ENCODE measurements around the gene SGCA. TPM values are rescaled to one million over a fixed set of nuclear protein-coding genes. Genes with fewer than 3 reads are reported as not detected.

SGCA gene
- total and polyA plus RNA-seq, 9 of the 15 experiments (the other 6 are each of a cell fraction or from before 2014, with no cell fraction given): not detected

GRCh38 chr17:50218071-50218759 lies 52.4 kb downstream of the SGCA start:
- peak; percentile 48 for TF ChIP-seq TFE3 (CRISPR knock-in tag; IDR thresholded peaks at IDR 0.05)
- TF ChIP-seq CREB3 (tag; conservative IDR thresholded peaks at IDR 0.05; ENCODE audit: low read depth): no peak
- no peak for ATAC-seq
- POLR2A ChIA-PET: interaction anchor here (0.6 kb wide), 1 partner anchor 62 kb away, joined by 3 read pairs; no protein-coding TSS in a partner anchor
- Histone ChIP-seq H3K4me3 (no peak overlapping the region), H3K9me1 (ENCODE audit: control insufficient read depth, insufficient read depth, low read length) (no peaks in the 10 kb centered on the region), H3K36me3 (ENCODE audit: control insufficient read depth, insufficient read depth, low read length) (no peaks in the 10 kb centered on the region), H3K4me1 (replicated peaks in 1 of 2; ENCODE audit: control insufficient read depth in 2 of 2, insufficient read depth in 2 of 2, low read length in 2 of 2) (peaks cover under 1 to 14% of the 10 kb centered on the region in 2 experiments; a peak in 3 of 5 replicates), H3K27ac (ENCODE audit: extremely low read depth, low read depth, low read length) (no peak overlapping the region), H3K4me2 (ENCODE audit: insufficient read depth, low read length) (no peak overlapping the region), H4K20me1 (replicated peaks; ENCODE audit: control insufficient read depth, insufficient read depth, low read length) (no peaks in the 10 kb centered on the region), H2AFZ (ENCODE audit: low read depth, low read length) (no peak overlapping the region), H3K9ac (ENCODE audit: insufficient read depth in 1 of 2, low read depth in 2 of 2, low read length in 2 of 2) (no peak overlapping the region), H3K27me3 (ENCODE audit: control insufficient read depth in 2 of 2, insufficient read depth in 2 of 2, low read length in 2 of 2) (peaks cover 2 to 18% of the 10 kb centered on the region in 2 experiments; a peak in 4 of 5 replicates), H3K79me2 (ENCODE audit: control insufficient read depth, insufficient read depth, low read length) (no peaks in the 10 kb centered on the region), H3K9me3 (replicated peaks; ENCODE audit: control insufficient read depth, insufficient read depth, low read depth, low read length) (no peaks in the 10 kb centered on the region)
- intact Hi-C loops (cut with micrococcal nuclease) (no loop called here), in situ Hi-C loops (cut with MboI) (no loop called here)
- FAIRE-seq: no peak
- no peak for DNase-seq (ENCODE audit: extremely low read depth in 1 of 4, low spot score in 3 of 4)
- BruUV-seq (replicated peaks): no TSS peak
- WGBS (ENCODE audit: insufficient coverage, low coverage, missing lambda C conversion rate): 34% methylated on average over 3 of the region's 3 CpGs
- CTCF ChIA-PET (ENCODE audit: low intra/inter-chr PET ratio): interaction anchor here (0.7 kb wide), 1 partner anchor 316 kb away, joined by 3 read pairs; no protein-coding TSS in a partner anchor
